Subcutaneous adipose tissue (tissue), 4 donors: Measurements from ENCODE around the gene C5orf22. TPM values are rescaled to one million over a fixed set of nuclear protein-coding genes. Genes with fewer than 3 reads are reported as not detected.

Experiments used
- total RNA-seq, 4 donors: library from RNA; depleted of rRNA; stranded (reverse); fragments of >200 nt; gene quantifications; one replicate each; pipeline ENCODE4 v1.1.0, GENCODE V29; 2016
- TF ChIP-seq, protein P1 (sequence below): fragments of 450-650 bp; IDR thresholded peaks from one replicate; pipeline ENCODE4 v1.5.1; 2016; ENCODE audit warnings: low read depth, mild to moderate bottlenecking, control low read depth, antibody characterized with exemption, moderate library complexity

Gene C5orf22
- total RNA-seq, 4 donors from 2014 or later, result 8.5 to 23.1 (median 20.5) TPM

DNA sequence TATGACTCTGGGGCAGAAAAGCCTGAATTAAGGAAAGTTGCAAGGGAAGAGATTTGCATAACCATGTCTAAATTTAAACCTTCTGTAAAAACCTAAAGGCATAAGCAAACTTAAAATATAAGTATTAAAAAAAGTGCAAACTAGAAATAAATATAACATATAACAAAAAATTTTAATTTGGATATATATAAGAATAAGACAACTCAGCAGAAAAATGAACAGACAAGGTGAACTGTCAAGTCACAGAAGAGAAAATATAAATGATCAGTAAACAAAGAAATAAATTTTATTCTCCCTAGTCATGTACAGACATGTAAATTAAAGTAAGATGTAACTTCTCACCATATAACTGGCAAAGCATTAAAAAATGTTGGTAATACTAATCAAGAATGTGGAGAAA, 37.0 kb downstream of the C5orf22 start:
- TF ChIP-seq, protein P1, sequence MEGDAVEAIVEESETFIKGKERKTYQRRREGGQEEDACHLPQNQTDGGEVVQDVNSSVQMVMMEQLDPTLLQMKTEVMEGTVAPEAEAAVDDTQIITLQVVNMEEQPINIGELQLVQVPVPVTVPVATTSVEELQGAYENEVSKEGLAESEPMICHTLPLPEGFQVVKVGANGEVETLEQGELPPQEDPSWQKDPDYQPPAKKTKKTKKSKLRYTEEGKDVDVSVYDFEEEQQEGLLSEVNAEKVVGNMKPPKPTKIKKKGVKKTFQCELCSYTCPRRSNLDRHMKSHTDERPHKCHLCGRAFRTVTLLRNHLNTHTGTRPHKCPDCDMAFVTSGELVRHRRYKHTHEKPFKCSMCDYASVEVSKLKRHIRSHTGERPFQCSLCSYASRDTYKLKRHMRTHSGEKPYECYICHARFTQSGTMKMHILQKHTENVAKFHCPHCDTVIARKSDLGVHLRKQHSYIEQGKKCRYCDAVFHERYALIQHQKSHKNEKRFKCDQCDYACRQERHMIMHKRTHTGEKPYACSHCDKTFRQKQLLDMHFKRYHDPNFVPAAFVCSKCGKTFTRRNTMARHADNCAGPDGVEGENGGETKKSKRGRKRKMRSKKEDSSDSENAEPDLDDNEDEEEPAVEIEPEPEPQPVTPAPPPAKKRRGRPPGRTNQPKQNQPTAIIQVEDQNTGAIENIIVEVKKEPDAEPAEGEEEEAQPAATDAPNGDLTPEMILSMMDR, result no peak

DNA sequence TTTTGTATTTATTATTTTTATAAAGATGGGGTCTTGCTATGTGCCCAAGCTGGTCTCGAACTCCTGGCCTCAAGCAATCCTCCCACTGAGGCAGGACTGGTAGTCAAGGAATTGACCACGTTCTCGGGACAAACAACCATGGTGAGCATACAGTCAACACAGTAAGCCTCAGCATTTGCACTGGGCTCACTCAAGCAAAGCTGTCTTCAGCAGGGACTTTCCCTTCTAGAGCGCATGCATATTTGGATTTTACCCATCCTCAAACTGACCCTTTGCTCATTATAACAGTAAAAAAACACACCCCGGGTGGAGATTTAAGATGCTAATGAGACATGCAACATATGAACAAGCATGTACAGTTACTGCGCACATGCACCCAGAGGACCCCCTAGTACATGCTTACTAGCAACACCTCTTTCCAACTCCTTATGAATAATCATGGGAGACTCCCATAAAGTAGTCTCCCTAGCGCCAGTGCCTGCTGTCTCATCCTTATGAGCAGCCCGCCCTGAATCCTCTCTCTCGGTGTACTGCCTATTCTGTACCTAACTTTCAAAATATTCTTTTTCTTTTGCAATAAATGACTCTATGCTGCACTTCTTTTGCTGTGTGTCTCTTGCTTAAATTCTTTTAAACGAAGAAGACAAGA, 41.5 kb downstream of the C5orf22 start:
- TF ChIP-seq, protein P1, result no peak

DNA sequence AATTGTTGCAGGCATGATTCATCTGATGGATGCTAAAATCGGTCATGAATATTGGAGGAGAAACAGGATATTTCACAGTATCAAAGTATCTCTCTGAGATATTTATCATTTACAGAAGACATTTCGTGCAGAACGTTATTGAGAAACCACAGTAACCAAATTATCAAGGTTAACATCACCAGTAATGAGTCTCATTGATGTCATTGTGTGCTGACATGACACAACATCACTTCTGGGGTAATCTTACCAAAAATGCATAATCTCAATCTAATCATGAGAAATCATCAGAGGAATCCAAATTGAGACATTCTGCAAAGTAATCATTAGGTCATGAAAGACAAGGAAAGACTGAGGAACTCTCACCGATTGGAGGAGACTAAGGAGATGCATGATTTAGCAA, 42.7 kb downstream of the C5orf22 start:
- TF ChIP-seq, protein P1, result no peak

DNA sequence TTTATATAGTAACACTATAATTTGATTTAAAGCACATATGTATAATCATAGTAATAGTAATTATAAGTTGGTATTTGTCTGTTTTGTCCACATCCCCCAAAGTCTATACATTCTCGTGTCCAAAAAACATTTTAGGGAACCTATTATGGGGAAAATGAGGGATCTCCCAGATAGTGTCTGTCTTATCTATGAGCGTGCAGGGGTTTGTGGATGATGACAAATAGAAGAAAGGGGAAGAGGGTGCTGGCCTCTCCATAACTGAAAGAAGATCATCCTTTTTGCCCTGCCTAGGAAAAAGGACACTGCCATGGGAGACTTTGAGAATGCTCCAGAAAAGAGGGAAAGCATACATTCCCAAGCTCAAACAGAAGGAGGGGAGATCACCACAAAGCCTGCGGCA, 45.3 kb downstream of the C5orf22 start:
- TF ChIP-seq, protein P1, result no peak

DNA sequence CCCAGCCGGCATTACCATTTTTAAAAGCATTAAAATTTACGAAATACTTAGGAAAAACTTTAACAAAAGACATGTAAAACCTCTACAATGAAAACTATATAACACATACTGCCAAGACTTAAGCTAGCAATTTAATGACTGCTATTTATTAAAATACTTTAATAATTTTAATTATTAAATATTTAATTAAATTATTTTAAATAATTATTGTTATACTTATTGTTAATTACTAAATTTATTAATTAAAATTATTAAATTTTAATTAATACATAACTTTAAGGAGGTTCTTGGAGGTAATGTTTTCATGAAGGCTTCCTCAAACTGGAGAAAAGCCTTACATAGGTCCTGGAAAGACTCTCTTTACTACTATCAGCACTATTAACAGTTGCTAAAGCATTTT, 47.5 kb downstream of the C5orf22 start:
- TF ChIP-seq, protein P1, result no peak

DNA sequence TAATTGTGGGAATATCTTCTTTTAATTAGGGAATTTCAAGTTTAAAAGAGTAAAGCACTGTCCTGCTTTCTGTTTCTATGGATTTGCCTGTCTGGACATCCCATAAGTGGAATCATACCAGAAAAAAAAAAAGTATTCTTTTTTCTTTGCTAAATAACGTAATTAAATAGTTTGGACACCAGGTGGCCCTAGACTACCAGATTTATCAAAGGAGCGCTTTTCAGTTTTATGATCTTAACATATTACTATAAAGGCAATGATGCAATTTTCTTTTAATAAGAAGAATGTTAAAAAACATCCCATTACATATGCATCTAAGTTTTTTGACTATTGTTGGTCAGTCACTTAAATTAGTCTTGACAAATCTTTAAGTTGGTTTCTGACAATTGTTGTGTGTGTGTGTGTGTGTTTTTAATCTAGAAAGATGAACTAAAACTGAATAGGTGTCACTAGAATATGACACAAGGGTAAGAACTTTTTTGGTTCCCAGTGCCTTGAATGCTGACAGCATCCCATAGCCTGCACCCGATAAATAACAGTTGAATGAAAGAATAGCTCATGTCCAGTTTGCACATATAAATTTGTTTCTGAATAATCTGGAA, 49.5 kb downstream of the C5orf22 start:
- TF ChIP-seq, protein P1, result no peak

DNA sequence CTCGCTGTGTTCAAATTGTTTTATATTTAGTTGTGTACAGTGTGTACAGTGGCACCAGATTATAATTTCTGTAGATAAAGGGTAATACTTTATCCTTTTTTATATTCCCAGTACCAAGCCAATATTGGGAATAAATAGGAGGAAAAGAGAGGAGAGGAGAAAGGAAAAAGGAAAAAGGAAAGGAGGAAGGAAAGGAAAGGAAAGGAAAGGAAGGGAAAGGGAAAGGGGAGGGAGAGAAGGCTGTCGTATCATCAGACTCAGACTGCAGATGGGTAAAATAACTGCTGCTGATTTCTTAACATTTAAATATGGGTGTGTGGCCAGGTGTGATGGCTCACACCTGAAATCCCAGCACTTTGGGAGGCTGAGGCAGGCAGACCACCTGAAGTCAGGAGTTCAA, 51.0 kb downstream of the C5orf22 start:
- TF ChIP-seq, protein P1, result no peak
